ENCODE results near the gene PDZK1IP1. TPM values are rescaled to one million over a fixed set of nuclear protein-coding genes. Genes with fewer than 3 reads are reported as not detected.

The PDZK1IP1 gene, protein sequence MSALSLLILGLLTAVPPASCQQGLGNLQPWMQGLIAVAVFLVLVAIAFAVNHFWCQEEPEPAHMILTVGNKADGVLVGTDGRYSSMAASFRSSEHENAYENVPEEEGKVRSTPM
- 0.68 and 12.2 TPM in 2 replicates for total RNA-seq

DNA sequence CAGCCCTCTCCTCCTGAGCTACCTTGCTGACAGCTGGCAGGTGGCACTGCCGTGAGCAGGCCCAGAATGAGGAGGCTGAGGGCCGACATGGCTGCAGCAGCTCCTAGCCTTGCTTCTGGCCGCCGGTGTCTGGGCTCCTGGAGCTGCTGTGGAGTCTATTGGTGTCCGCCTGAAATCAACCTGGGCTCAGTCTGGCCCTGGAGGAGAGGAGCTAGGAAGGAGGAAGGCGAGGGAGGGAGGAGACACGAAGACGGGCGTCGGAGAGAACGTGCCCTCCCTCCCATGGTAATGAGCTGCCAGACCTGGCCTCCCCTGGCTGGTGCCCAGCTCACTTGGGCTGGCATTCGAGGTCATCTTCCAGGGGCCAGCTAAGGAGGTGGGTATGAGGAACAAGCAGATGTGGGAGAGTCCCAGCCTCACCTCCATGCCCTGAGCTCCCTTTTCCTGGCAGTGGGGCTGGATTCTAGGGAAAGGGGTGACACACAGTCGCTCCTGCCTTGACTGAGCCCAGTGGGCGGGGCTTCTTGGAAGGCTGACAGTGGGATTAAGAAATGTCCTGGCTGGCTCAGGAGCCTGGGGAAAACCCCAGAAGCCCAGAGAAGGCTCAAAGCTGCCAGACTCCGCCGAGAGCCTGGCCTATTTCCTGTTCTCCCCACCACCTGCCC, at the start of gene PDZK1IP1:
TSS of gene PDZK1IP1 (minus strand) at position 193 of the 665 bp plus-strand sequence. CDS start at position 89, 104 bp downstream.

DNA sequence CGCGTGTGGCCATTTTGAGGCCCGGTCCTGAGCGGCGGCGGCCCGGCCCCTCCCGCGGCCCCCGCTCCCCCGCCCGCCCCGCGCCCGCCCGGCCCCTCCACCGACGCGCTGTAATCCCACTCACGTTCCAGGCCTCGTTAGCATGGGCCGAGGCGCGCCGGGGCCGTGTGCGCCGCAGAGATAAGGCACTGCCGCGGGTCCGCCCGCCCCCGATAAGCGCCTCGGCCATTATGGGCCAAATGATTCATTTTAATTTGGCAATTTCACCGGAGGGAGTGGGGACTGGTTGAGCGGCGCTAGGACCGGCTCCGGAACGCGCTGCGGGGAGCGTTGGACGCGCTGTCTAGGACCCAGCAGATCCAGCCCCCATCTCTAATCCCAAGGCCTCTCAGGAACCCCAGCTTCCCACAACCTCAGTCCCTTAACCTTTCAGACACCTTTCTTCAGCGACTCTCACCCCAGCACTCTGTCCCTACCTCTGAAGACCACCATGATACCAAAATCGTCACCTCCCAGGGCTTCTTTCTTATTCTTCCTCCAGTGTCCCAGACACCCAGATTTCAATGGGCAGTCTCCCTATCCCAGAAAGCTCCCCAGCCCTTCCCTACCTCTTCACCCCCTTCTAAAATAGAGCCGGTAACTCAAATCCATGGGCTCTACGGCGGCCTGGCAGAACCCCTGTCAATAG, 42.5 kb upstream of the PDZK1IP1 start, which contains the start of gene TAL1:
TSS of gene TAL1 (minus strand) at position 39 of the 688 bp plus-strand sequence. CDS start 6,337 bp downstream, outside the sequence.

GRCh38 chr1:47137198-47137597, 52.6 kb downstream of the PDZK1IP1 start, which contains the start of gene CYP4A22:
CYP4A22 (plus strand) TSS chr1:47137441; CDS start chr1:47137486, 45 bp downstream.

Other genes with a start within 250 kb of the PDZK1IP1 start
- gene CYP4A11, start 248.6 kb downstream of the PDZK1IP1 start, total RNA-seq, result not detected in 2 replicates
- gene CYP4X1, start 166.4 kb downstream of the PDZK1IP1 start, total RNA-seq, result under 0.01 and 2.3 TPM in 2 replicates
- gene CYP4Z1, start 122.8 kb downstream of the PDZK1IP1 start, total RNA-seq, result 0.07 TPM in 1 of 2 replicates, not detected in the other
- not detected in 2 replicates for gene CYP4A22, start 52.6 kb downstream of the PDZK1IP1 start, total RNA-seq
- gene TAL1, start 42.2 kb upstream of the PDZK1IP1 start, total RNA-seq, result under 0.01 TPM in 1 of 2 replicates, not detected in the other
- 1.0 and 1.4 TPM in 2 replicates for gene STIL, start 124.1 kb upstream of the PDZK1IP1 start, total RNA-seq
- gene CMPK1, start 143.8 kb upstream of the PDZK1IP1 start, total RNA-seq, result 99.1 and 131 TPM in 2 replicates
- under 0.01 TPM in 1 of 2 replicates, not detected in the other for gene FOXE3, start 226.2 kb upstream of the PDZK1IP1 start, total RNA-seq
- under 0.01 and 0.07 TPM in 2 replicates for gene FOXD2, start 248.0 kb upstream of the PDZK1IP1 start, total RNA-seq

Data from nasal cavity respiratory epithelium epithelial cell of viscerocranial mucosa (primary cell).